Loucy (cell line): ENCODE measurements around the gene MARS1.

Experiments
- H2AFZ ChIP-seq: fragments of 200-600 bp; sonication (generic); 2 replicates; pipeline ENCODE4 v1.6.0; 2016; ENCODE audit warnings: antibody characterized with exemption, mild to moderate bottlenecking, low read length, moderate library complexity
- H3F3A ChIP-seq: fragments of 200-600 bp; 2 replicates; pipeline ENCODE4 v1.6.0; 2016; ENCODE audit warnings: antibody characterized with exemption, low read depth, mild to moderate bottlenecking
- H3K27me3 ChIP-seq: fragments of 200-600 bp; sonication (generic); 2 replicates; pipeline ENCODE4 v1.6.1; 2014; ENCODE audit warnings: low read length, mild to moderate bottlenecking; ENCODE audit not compliant: insufficient read depth, poor library complexity, severe bottlenecking
- H3K36me3 ChIP-seq: fragments of 200-600 bp; sonication (generic); 2 replicates; pipeline ENCODE4 v1.6.1; 2016; ENCODE audit warnings: low read length; ENCODE audit not compliant: insufficient read depth
- H3K4me1 ChIP-seq: fragments of 200-600 bp; sonication (generic); 2 replicates; pipeline ENCODE4 v1.5.1; 2014; ENCODE audit warnings: low read length, mild to moderate bottlenecking; ENCODE audit not compliant: insufficient read depth, poor library complexity, severe bottlenecking
- H3K4me2 ChIP-seq: fragments of 200-600 bp; sonication (generic); 2 replicates; pipeline ENCODE4 v1.6.0; 2014; ENCODE audit warnings: antibody characterized with exemption, low read length, low read depth, mild to moderate bottlenecking; ENCODE audit not compliant: poor library complexity, severe bottlenecking
- H3K4me3 ChIP-seq: fragments of 200-600 bp; sonication (generic); 2 replicates; pipeline ENCODE4 v1.5.1; 2014; ENCODE audit warnings: low read length, mild to moderate bottlenecking, mixed read lengths; ENCODE audit not compliant: poor library complexity, severe bottlenecking
- H3K79me2 ChIP-seq: fragments of 200-600 bp; sonication (generic); 2 replicates; pipeline ENCODE4 v1.6.1; 2014; ENCODE audit warnings: low read length; ENCODE audit not compliant: insufficient read depth
- H3K9ac ChIP-seq: fragments of 200-600 bp; sonication (generic); 2 replicates; pipeline ENCODE4 v1.6.0; 2014; ENCODE audit warnings: mild to moderate bottlenecking, low read depth, low read length, moderate library complexity; ENCODE audit not compliant: poor library complexity, severe bottlenecking
- H3K9me2 ChIP-seq: fragments of 200-600 bp; sonication (generic); replicated peaks from 2 replicates; pipeline ENCODE4 v1.6.1; 2016; ENCODE audit warnings: low read depth, low read length, mixed read lengths
- H3K9me3 ChIP-seq: fragments of 200-600 bp; sonication (generic); 2 replicates; pipeline ENCODE4 v1.6.1; 2014; ENCODE audit warnings: mild to moderate bottlenecking, antibody characterized with exemption, low read length, low read depth; ENCODE audit not compliant: insufficient read depth
- H4K20me1 ChIP-seq: fragments of 200-600 bp; sonication (generic); 2 replicates; pipeline ENCODE4 v1.6.0; 2014; ENCODE audit warnings: antibody characterized with exemption, low read length, mild to moderate bottlenecking; ENCODE audit not compliant: insufficient read depth, poor library complexity, severe bottlenecking
- EZH2phosphoT487 ChIP-seq: fragments of 200-600 bp; IDR thresholded peaks from 2 replicates; pipeline ENCODE4 v1.6.1; 2018; ENCODE audit warnings: antibody characterized with exemption, mild to moderate bottlenecking, moderate library complexity, borderline replicate concordance
- TF ChIP-seq, protein P1 (sequence below): fragments of 200-600 bp; sonication (generic); conservative IDR thresholded peaks from 2 replicates; pipeline ENCODE4 v1.5.1; 2014; ENCODE audit warnings: mild to moderate bottlenecking, antibody characterized with exemption, low read length

MARS1 gene

DNA sequence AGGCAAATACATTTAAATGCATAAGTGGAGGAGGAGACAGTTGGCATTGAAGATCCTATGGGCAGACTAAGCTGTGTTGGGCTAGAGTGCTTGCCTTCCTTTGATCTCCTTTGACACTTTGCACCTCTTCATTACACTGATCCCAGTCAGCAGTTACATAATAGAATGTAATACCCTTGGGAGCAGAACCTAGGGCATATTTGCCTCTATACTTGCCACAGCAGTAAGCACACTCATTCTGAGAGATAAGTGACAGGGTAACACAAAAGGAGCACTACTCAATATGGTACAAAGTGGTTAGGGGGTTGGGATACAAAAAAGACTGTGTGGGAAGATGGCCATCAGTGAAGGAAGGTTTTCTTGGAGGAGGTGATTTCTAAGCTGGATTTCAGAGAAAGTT lies 9.0 kb downstream of the MARS1 start:
- Histone ChIP-seq H3K36me3 (peaks cover 52% of the 10 kb centered on the region; the same call in 1 of the 2 replicates), H3K9me3 (no peaks in the 10 kb centered on the region), H3K4me1 (no peaks in the 10 kb centered on the region), H3K9ac (no peak overlapping the region), H3K9me2 (no peaks in the 10 kb centered on the region), H4K20me1 (peaks cover 7% of the 10 kb centered on the region), H3K79me2 (no peaks in the 10 kb centered on the region), H3F3A (no peaks in the 10 kb centered on the region), H3K4me3 (no peak overlapping the region), H3K4me2 (no peak overlapping the region), H3K27me3 (no peaks in the 10 kb centered on the region), H2AFZ (no peak overlapping the region)
- TF ChIP-seq, protein P1, sequence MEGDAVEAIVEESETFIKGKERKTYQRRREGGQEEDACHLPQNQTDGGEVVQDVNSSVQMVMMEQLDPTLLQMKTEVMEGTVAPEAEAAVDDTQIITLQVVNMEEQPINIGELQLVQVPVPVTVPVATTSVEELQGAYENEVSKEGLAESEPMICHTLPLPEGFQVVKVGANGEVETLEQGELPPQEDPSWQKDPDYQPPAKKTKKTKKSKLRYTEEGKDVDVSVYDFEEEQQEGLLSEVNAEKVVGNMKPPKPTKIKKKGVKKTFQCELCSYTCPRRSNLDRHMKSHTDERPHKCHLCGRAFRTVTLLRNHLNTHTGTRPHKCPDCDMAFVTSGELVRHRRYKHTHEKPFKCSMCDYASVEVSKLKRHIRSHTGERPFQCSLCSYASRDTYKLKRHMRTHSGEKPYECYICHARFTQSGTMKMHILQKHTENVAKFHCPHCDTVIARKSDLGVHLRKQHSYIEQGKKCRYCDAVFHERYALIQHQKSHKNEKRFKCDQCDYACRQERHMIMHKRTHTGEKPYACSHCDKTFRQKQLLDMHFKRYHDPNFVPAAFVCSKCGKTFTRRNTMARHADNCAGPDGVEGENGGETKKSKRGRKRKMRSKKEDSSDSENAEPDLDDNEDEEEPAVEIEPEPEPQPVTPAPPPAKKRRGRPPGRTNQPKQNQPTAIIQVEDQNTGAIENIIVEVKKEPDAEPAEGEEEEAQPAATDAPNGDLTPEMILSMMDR, result no peak

DNA sequence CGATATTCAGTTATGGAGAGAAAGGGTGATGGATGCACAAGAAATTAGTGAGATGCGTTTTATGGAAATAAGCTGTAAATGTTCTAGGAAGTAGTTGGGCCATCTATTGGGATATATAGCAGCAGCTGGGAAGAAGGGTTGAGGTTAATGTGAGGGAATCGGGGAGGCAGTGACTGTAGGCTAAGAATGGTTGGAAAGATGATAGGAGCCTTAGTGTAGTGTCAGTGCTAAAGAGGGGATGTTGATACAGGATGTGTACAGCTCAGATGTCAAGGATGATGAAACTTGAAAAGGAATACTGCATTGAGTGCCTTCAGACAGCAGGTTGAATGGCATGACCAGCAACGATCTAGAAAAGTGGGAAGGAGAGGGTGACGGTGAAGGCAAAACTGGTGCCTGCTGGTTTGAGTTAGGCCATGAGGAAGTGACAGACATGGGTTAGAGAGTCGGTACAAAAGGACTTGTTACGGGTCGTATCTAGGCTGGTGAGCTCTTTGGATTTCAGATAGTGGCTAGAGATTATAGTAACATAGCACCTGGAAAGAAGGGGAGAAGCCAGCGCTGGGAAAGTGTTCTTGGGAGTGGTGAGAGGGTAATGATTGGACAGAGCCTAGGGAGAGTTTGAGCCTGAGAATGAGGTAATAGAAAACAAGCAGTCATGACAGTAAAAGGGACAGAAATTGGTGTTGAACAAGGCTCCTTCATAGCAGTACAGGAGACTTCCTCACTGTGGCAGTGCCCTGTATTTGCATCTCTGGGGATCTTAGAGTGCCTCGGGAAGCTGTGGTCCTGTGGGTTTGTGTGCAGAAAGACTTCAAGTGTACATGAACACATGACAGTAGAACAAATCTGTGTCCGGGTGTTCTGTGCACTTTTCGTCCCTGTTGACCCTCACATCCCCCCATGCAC lies 9.6 kb downstream of the MARS1 start:
- Histone ChIP-seq H3K27me3 (no peaks in the 10 kb centered on the region), H3F3A (no peaks in the 10 kb centered on the region), H3K79me2 (no peaks in the 10 kb centered on the region), H3K4me2 (no peak overlapping the region), H4K20me1 (peaks cover 7% of the 10 kb centered on the region), H3K9me3 (no peaks in the 10 kb centered on the region), H2AFZ (no peak overlapping the region), H3K9ac (no peak overlapping the region), H3K4me3 (no peak overlapping the region), H3K9me2 (no peaks in the 10 kb centered on the region), H3K36me3 (peaks cover 52% of the 10 kb centered on the region; the same call in 1 of the 2 replicates), H3K4me1 (no peaks in the 10 kb centered on the region)
- TF ChIP-seq, protein P1, result no peak
- TF ChIP-seq EZH2phosphoT487, result no peak

DNA sequence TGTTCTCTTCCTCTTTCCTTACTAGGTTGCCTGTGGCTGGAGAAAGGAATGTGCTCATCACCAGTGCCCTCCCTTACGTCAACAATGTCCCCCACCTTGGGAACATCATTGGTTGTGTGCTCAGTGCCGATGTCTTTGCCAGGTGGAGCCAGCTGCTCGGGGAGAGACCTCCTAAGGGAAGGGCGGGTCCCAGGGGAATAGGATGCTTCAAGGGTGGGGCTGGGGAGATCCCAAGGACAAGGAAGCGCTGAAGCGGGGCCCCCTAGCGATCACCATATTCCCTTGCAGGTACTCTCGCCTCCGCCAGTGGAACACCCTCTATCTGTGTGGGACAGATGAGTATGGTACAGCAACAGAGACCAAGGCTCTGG lies 10.2 kb downstream of the MARS1 start:
- Histone ChIP-seq H3K4me3 (no peak overlapping the region), H4K20me1 (peaks cover 4% of the 10 kb centered on the region), H3K36me3 (peaks cover 52% of the 10 kb centered on the region; the same call in 1 of the 2 replicates), H3K9me2 (no peaks in the 10 kb centered on the region), H3K79me2 (no peaks in the 10 kb centered on the region), H3K27me3 (no peaks in the 10 kb centered on the region), H3K9me3 (no peaks in the 10 kb centered on the region), H2AFZ (no peak overlapping the region), H3K4me2 (no peak overlapping the region), H3F3A (no peaks in the 10 kb centered on the region), H3K4me1 (no peaks in the 10 kb centered on the region), H3K9ac (no peak overlapping the region)
- TF ChIP-seq EZH2phosphoT487, result no peak
- TF ChIP-seq, protein P1, result no peak
